Naive thymus-derived CD8-positive, alpha-beta T cell (primary cell): ENCODE data around the gene GAS7. TPM values are rescaled to one million over a fixed set of nuclear protein-coding genes. Genes with fewer than 3 reads are reported as not detected.

Experiments used
- ATAC-seq, 2 donors: fragments of 150-1000 bp; cut with Tn5 transposase in 1 of 2; sonication (Bioruptor Pico), chemical (Tn5 transposase) in 1 of 2; 1 replicate in 1 of 2; 2 replicates in 1 of 2; pipeline ENCODE4 v1.10.0; 2021; ENCODE audit warnings: mild to moderate bottlenecking in 2 of 2, moderate library complexity in 2 of 2
- POLR2A ChIA-PET: fragments of 350-600 bp; sonication (Branson Sonifier 250); formaldehyde crosslinking; loops from one replicate; lab custom pipeline; 2021; ENCODE audit warnings: antibody characterized with exemption; lab: Charles Lee
- DNase-seq, 10 donors: peaks; one replicate each; pipeline versions ENCODE4 v3.0.0 to v3.0.0-alpha.2; 2020 to 2022
- H3K27ac Mint-ChIP-seq, 10 donors: one replicate each; pipeline ENCODE4 v1.8.0; 2020 to 2022; ENCODE audit warnings: mild to moderate bottlenecking in 10 of 10, mixed read lengths in 10 of 10, moderate library complexity in 4 of 10, inconsistent platforms in 1 of 10
- H3K27me3 Mint-ChIP-seq, 5 donors: one replicate each; pipeline ENCODE4 v1.8.0; 2021 to 2022; ENCODE audit warnings: mixed read lengths in 5 of 5
- H3K36me3 Mint-ChIP-seq, 3 donors: one replicate each; pipeline ENCODE4 v1.8.0; 2020 to 2022; ENCODE audit warnings: mixed read lengths in 3 of 3, mild to moderate bottlenecking in 2 of 3, inconsistent platforms in 1 of 3
- H3K4me1 Mint-ChIP-seq, 4 donors: one replicate each; pipeline ENCODE4 v1.8.0; 2021 to 2022; ENCODE audit warnings: mixed read lengths in 4 of 4
- H3K4me3 Mint-ChIP-seq, 10 donors: one replicate each; pipeline ENCODE4 v1.8.0; 2020 to 2022; ENCODE audit warnings: mild to moderate bottlenecking in 10 of 10, mixed read lengths in 10 of 10, moderate library complexity in 6 of 10, inconsistent platforms in 1 of 10
- H3K9me3 Mint-ChIP-seq, 9 donors: one replicate each; pipeline ENCODE4 v1.8.0; 2020 to 2022; ENCODE audit warnings: mixed read lengths in 9 of 9, mild to moderate bottlenecking in 3 of 9, inconsistent platforms in 1 of 9, moderate library complexity in 1 of 9
- polyA plus RNA-seq, 3 donors: library from polyadenylated mRNA; unstranded; fragments of 300-500 nt; fragmentation: Illumina TruSeq; gene quantifications; one replicate each; pipeline ENCODE4 v1.2.3, GENCODE V29; 2021
- total RNA-seq, 8 experiments: library from RNA in 2 of 8; stranded (reverse) in 2 of 8; gene quantifications; one replicate each; pipeline ENCODE4 v1.2.3 and lab custom pipeline; 2021 to 2026

Gene GAS7
- total and polyA plus RNA-seq, 5 experiments from 2014 or later, result 0.05 to 2.1 (median 1.4) TPM; not detected in 1

DNA sequence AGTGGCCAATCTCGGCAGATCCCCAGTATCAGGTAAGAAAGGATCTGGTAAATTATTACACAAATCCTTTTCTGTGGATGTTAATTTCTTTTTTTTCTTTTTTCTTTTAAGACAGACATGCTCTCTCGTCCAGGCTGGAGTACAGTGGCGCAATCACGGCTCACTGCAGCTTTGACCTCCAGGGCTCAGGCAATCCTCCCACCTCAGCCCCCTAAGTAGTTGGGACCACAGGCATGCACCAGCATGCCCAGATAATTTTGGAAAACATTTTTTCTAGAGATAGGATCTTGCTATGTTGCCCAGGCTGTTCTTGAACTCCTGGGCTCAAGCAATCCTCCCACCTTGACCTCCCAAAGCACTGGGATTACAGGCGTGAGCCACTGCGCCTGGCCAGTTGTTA lies 54.0 kb downstream of the GAS7 start:
- no peak for ATAC-seq
- no peak for DNase-seq
- H3K27me3 Mint-ChIP-seq, result peaks cover 0 to 2% (median 0%) of the 10 kb centered on the region in 5 donors
- H3K36me3 Mint-ChIP-seq, result no peaks in the 10 kb centered on the region
- H3K27ac Mint-ChIP-seq, result peak overlapping the region in 4 of 10 donors; percentile 2 to 85 (median 26)
- H3K4me1 Mint-ChIP-seq, result peaks cover 5 to 39% (median 19%) of the 10 kb centered on the region in 4 donors
- POLR2A ChIA-PET, result no interaction called here
- H3K4me3 Mint-ChIP-seq, result no peak overlapping the region
- no peaks in the 10 kb centered on the region for H3K9me3 Mint-ChIP-seq

DNA sequence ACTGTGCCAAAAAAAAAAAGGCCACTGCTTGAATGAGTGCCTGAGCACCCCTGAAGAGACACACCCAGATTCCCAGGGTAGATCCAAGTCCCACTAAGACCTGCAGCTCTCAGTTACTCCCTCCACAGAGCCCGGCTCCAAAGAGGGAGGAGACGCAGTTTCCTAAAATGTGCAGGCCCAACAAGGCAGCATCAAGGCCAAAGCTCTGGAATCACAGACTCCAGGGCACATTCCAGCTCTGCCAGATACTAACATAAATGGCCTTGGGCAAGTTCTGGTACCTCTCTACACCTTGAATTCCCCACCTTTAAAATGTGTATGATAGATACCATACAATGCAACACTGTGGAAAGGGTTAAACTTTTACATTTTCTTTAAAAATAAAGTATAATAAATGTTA lies 57.0 kb downstream of the GAS7 start:
- Mint-ChIP-seq H3K4me3 (no peak overlapping the region), H3K4me1 (peaks cover 5 to 22% (median 13%) of the 10 kb centered on the region in 4 donors)

GRCh38 chr17:10139577-10139976 lies 58.8 kb downstream of the GAS7 start:
- no peak overlapping the region for H3K27ac Mint-ChIP-seq
- peaks cover 0 to 3% (median 0%) of the 10 kb centered on the region in 5 donors for H3K27me3 Mint-ChIP-seq

More for the DNA sequence above, 57.0 kb downstream of the GAS7 start:
- ATAC-seq (no peak), DNase-seq (no peak)
- Mint-ChIP-seq H3K9me3 (no peaks in the 10 kb centered on the region), H3K27ac (peak overlapping the region in 1 of 10 donors; percentile 40), H3K27me3 (no peaks in the 10 kb centered on the region), H3K36me3 (no peaks in the 10 kb centered on the region)
- POLR2A ChIA-PET, result no interaction called here

DNA sequence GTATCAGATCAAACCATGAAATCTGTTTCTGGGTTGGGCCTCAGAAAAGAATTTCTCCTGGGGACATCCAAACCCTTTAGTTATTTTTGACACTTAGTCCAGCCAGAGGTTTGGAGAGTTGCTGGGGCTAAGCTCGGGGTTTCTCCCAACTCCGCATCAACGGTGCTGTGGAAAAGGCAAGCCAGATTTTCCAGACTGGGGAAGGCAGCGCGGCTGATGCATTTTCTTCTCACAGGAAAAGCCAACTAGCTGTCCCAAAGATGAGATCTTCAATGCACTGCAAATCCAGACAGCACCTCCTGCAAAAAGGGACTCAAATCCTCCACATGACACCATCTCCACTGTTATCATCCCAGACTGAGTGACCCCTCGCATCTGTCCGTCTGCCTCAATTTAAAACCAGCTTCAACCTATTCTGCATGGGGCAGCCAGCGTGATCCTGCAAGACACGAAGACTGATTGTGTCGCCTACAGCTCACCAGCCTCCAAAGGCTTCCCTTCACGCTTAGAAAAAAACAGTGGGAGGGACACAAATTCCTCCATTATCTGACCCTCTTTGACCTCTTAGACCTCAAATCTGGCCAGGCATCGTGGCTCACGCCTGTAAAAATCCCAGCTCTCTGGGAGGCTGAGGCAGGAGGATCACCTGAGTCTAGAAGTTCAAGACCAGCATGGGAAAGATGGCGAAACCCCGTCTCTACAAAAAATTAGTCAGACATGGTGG lies 62.0 kb downstream of the GAS7 start:
- H3K27me3 Mint-ChIP-seq, result peaks cover 0 to 3% (median 0%) of the 10 kb centered on the region in 5 donors
- H3K9me3 Mint-ChIP-seq, result no peaks in the 10 kb centered on the region
- DNase-seq (no peak), ATAC-seq (no peak)
- POLR2A ChIA-PET, result no interaction called here
- H3K27ac Mint-ChIP-seq, result peak overlapping the region in 3 of 10 donors; percentile 12 to 51 (median 46)
- peak overlapping the region in 1 of 10 donors; percentile 29 for H3K4me3 Mint-ChIP-seq
- peaks cover 5 to 21% (median 14%) of the 10 kb centered on the region in 4 donors for H3K4me1 Mint-ChIP-seq
- H3K36me3 Mint-ChIP-seq, result no peaks in the 10 kb centered on the region

More at GRCh38 chr17:10139577-10139976, 58.8 kb downstream of the GAS7 start:
- DNase-seq (no peak), ATAC-seq (no peak)
- POLR2A ChIA-PET, result no interaction called here
- H3K4me1 Mint-ChIP-seq, result peaks cover 5 to 28% (median 17%) of the 10 kb centered on the region in 4 donors
- no peaks in the 10 kb centered on the region for H3K9me3 Mint-ChIP-seq
- no peaks in the 10 kb centered on the region for H3K36me3 Mint-ChIP-seq
- H3K4me3 Mint-ChIP-seq, result no peak overlapping the region

DNA sequence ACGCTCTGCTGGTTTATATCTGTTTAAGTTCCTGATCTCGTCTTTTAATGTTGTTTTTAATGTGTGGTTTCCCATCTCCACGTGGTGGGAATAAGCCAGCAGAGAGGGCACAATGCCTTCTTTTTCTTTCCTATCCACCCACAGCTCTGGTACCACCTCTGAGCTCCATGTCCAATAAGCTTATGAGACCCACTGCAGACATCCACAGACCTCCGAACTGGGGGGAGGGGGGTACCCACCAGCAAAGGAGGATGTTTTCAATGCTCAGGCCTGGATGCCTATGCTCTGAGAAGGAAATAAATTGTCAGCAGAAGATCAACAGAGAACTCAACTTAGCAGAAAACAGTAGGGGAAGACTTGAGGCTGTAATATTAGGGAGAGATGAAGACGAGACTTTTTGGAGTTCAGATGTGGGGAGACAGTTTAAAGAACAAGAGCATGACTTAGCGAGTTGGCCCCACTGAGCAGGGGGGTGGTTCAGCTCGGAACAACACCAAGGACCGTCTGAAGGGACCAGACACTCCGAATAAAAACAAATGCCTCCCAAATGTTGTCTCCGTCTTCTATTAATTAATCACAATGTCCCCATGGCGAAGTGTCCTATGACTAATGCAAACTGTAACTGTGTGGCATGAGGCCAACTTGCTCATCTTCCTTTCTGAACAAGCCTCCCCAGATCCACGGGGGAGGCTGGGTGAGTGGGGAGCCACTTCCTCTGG lies 62.7 kb downstream of the GAS7 start:
- POLR2A ChIA-PET, result no interaction called here
- Mint-ChIP-seq H3K27me3 (peaks cover 0 to 3% (median 0%) of the 10 kb centered on the region in 5 donors), H3K4me3 (peak overlapping the region in 1 of 10 donors; percentile 43), H3K36me3 (no peaks in the 10 kb centered on the region), H3K9me3 (no peaks in the 10 kb centered on the region), H3K4me1 (peaks cover 5 to 25% (median 14%) of the 10 kb centered on the region in 4 donors), H3K27ac (peak overlapping the region in 4 of 10 donors; percentile 9 to 51 (median 29))
- no peak for DNase-seq
- ATAC-seq, result no peak

GRCh38 chr17:10130677-10131076 lies 67.7 kb downstream of the GAS7 start:
- H3K36me3 Mint-ChIP-seq, result no peaks in the 10 kb centered on the region
- peaks cover 0 to 3% (median 0%) of the 10 kb centered on the region in 5 donors for H3K27me3 Mint-ChIP-seq
- H3K4me3 Mint-ChIP-seq, result no peak overlapping the region
- POLR2A ChIA-PET, result no interaction called here
- H3K27ac Mint-ChIP-seq, result peak overlapping the region in 1 of 10 donors; percentile 40
- H3K9me3 Mint-ChIP-seq, result no peaks in the 10 kb centered on the region
- H3K4me1 Mint-ChIP-seq, result peaks cover 10 to 54% (median 15%) of the 10 kb centered on the region in 4 donors
- no peak for DNase-seq
- ATAC-seq, result no peak

- ATAC-seq, result no peak
- no peak for DNase-seq
- H3K4me1 Mint-ChIP-seq, result peaks cover 7 to 50% (median 12%) of the 10 kb centered on the region in 4 donors
- no peaks in the 10 kb centered on the region for H3K9me3 Mint-ChIP-seq
- no peaks in the 10 kb centered on the region for H3K27me3 Mint-ChIP-seq
- H3K36me3 Mint-ChIP-seq, result no peaks in the 10 kb centered on the region
- H3K27ac Mint-ChIP-seq, result peak overlapping the region in 1 of 10 donors; percentile 40
- no peak overlapping the region for H3K4me3 Mint-ChIP-seq
- POLR2A ChIA-PET, result no interaction called here
Measured at GRCh38 chr17:10130263-10130662, 68.1 kb downstream of the GAS7 start.

DNA sequence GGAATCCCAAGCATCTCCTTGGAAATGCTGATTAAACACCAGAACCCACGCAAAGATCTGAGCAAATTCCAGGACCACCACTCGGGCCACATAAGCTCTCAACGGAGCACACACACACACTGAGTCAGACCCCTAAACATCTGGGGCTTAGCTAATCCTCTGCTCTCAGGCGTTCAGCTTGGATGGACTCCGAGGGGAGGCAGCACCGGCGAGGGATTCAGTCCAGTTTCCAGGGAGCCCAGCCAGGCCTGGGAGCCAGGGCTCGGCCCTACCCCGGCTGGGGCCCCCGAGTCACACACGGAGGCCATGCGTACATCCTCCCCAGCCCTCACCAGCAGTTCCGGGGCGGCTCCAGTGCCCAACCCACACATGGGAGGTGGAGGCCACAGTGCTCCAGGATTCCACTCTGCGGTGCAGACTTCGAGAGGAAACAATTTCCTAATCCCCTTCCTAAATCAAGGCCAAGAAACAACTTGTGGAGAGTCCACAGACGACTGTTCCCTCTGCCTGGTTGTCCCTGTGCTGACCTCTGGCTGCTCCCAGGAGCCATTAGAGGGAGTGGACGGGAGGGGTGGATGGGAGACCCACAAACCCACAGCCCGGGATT lies 70.5 kb downstream of the GAS7 start:
- Mint-ChIP-seq H3K36me3 (no peaks in the 10 kb centered on the region), H3K4me3 (peak overlapping the region in 1 of 10 donors; percentile 24), H3K27ac (peak overlapping the region in 1 of 10 donors; percentile 52), H3K9me3 (no peaks in the 10 kb centered on the region), H3K27me3 (no peaks in the 10 kb centered on the region), H3K4me1 (peaks cover 7 to 52% (median 10%) of the 10 kb centered on the region in 4 donors)
- DNase-seq (no peak), ATAC-seq (no peak)
- POLR2A ChIA-PET, result no interaction called here

- Mint-ChIP-seq H3K9me3 (no peaks in the 10 kb centered on the region), H3K27ac (peak overlapping the region in 1 of 10 donors; percentile 44), H3K27me3 (no peaks in the 10 kb centered on the region), H3K36me3 (no peaks in the 10 kb centered on the region), H3K4me3 (peak overlapping the region in 1 of 10 donors; percentile 15), H3K4me1 (peaks cover 13 to 58% (median 19%) of the 10 kb centered on the region in 4 donors)
- POLR2A ChIA-PET, result no interaction called here
- ATAC-seq, result peak in 1 of 2 donors; percentile 44
- DNase-seq, result no peak
Measured at GRCh38 chr17:10126616-10127501, 71.5 kb downstream of the GAS7 start.

- H3K36me3 Mint-ChIP-seq, result no peaks in the 10 kb centered on the region
- no peak overlapping the region for H3K4me3 Mint-ChIP-seq
- H3K9me3 Mint-ChIP-seq, result no peaks in the 10 kb centered on the region
- POLR2A ChIA-PET, result no interaction called here
- H3K27ac Mint-ChIP-seq, result peak overlapping the region in 2 of 10 donors; percentile 23 to 44
- H3K4me1 Mint-ChIP-seq, result peaks cover 16 to 64% (median 25%) of the 10 kb centered on the region in 4 donors
- H3K27me3 Mint-ChIP-seq, result no peaks in the 10 kb centered on the region
- ATAC-seq (no peak), DNase-seq (no peak)
Measured at GRCh38 chr17:10126276-10126615, 72.2 kb downstream of the GAS7 start.

GRCh38 chr17:10125531-10126275 lies 72.7 kb downstream of the GAS7 start:
- H3K4me3 Mint-ChIP-seq, result no peak overlapping the region
- POLR2A ChIA-PET, result no interaction called here
- no peaks in the 10 kb centered on the region for H3K27me3 Mint-ChIP-seq
- no peaks in the 10 kb centered on the region for H3K9me3 Mint-ChIP-seq
- peak overlapping the region in 2 of 10 donors; percentile 20 to 44 for H3K27ac Mint-ChIP-seq
- no peak for ATAC-seq
- H3K36me3 Mint-ChIP-seq, result no peaks in the 10 kb centered on the region
- no peak for DNase-seq
- H3K4me1 Mint-ChIP-seq, result peaks cover 19 to 65% (median 30%) of the 10 kb centered on the region in 4 donors
